PC-3 (cell line): ENCODE measurements around the gene SCT. TPM values are rescaled to one million over a fixed set of nuclear protein-coding genes. Genes with fewer than 3 reads are reported as not detected.

ENCODE experiments used
- ATAC-seq: fragments of 200-7000 bp; cut with Tn5 transposase; 2 replicates; pipeline ENCODE4 v1.9.1; 2020; ENCODE audit warnings: mild to moderate bottlenecking, moderate library complexity
- BruUV-seq: library from RNA; stranded (reverse); fragments of 400-500 nt; replicated peaks from 2 replicates; lab custom pipeline; 2021; lab: Mats Ljungman, UMichigan
- CTCF ChIA-PET: fragments of 300-600 bp; sonication (Branson Sonifier 250); formaldehyde crosslinking; loops from one replicate; lab custom pipeline; 2022; ENCODE audit warnings: antibody characterized with exemption; lab: Charles Lee
- POLR2A ChIA-PET: fragments of 300-600 bp; sonication (Branson Sonifier 250); formaldehyde crosslinking; loops from one replicate; lab custom pipeline; 2022; ENCODE audit warnings: antibody characterized with exemption; ENCODE audit not compliant: unreplicated experiment; lab: Charles Lee
- DNase-seq: peaks from one replicate; pipeline ENCODE4 v3.0.0-alpha.2; 2015
- H2AFZ ChIP-seq: fragments of 300-600 bp; sonication (generic); 2 replicates; pipeline ENCODE4 v1.6.0; 2016; ENCODE audit warnings: antibody characterized with exemption, low read length
- H3F3A ChIP-seq: fragments of 300-600 bp; sonication (generic); one replicate; pipeline ENCODE4 v1.6.0; 2017; ENCODE audit warnings: antibody characterized with exemption, low read length, control low read depth, mild to moderate bottlenecking; ENCODE audit not compliant: unreplicated experiment
- H3K27ac ChIP-seq: fragments of 300-600 bp; sonication (generic); 2 replicates; pipeline ENCODE4 v1.5.1; 2016; ENCODE audit warnings: mild to moderate bottlenecking, low read length
- H3K27me3 ChIP-seq: fragments of 300-600 bp; sonication (generic); 2 replicates; pipeline ENCODE4 v1.6.1; 2016; ENCODE audit warnings: low read length, mixed read lengths
- H3K36me3 ChIP-seq: fragments of 300-600 bp; sonication (generic); 2 replicates; pipeline ENCODE4 v1.6.1; 2016; ENCODE audit warnings: low read depth, mixed run types, low read length, mixed read lengths
- H3K4me1 ChIP-seq: fragments of 300-600 bp; sonication (generic); 2 replicates; pipeline ENCODE4 v1.5.1; 2016; ENCODE audit warnings: low read length; ENCODE audit not compliant: insufficient read depth
- H3K4me2 ChIP-seq: fragments of 300-600 bp; sonication (generic); 2 replicates; pipeline ENCODE4 v1.6.0; 2016; ENCODE audit warnings: low read length
- H3K4me3 ChIP-seq: fragments of 300-600 bp; sonication (generic); 2 replicates; pipeline ENCODE4 v1.5.1; 2016; ENCODE audit warnings: mild to moderate bottlenecking, low read length, mixed read lengths
- H3K79me2 ChIP-seq: fragments of 300-600 bp; sonication (generic); 2 replicates; pipeline ENCODE4 v1.6.1; 2017; ENCODE audit warnings: low read length, mixed read lengths
- H3K9ac ChIP-seq: fragments of 300-600 bp; sonication (generic); 2 replicates; pipeline ENCODE4 v1.6.0; 2016; ENCODE audit warnings: mild to moderate bottlenecking, low read length
- H3K9me2 ChIP-seq: fragments of 300-600 bp; sonication (generic); replicated peaks from 2 replicates; pipeline ENCODE4 v1.6.1; 2016; ENCODE audit warnings: mixed run types, low read length, mixed read lengths
- H3K9me3 ChIP-seq: fragments of 300-600 bp; sonication (generic); 2 replicates; pipeline ENCODE4 v1.6.1; 2016; ENCODE audit warnings: low read length, mixed read lengths
- H4K20me1 ChIP-seq: fragments of 300-600 bp; sonication (generic); 2 replicates; pipeline ENCODE4 v1.6.1; 2016; ENCODE audit warnings: low read length, mixed read lengths
- CTCF ChIP-seq: fragments of 300-600 bp; sonication (generic); conservative IDR thresholded peaks from 2 replicates; pipeline ENCODE4 v1.5.1; 2017; ENCODE audit warnings: antibody characterized with exemption, low read depth, mild to moderate bottlenecking, low read length
- EZH2 ChIP-seq: fragments of 300-600 bp; sonication (generic); IDR thresholded peaks from one replicate; pipeline ENCODE4 v1.6.1; 2017; ENCODE audit warnings: antibody characterized with exemption, mild to moderate bottlenecking, low read length; ENCODE audit not compliant: unreplicated experiment
- EZH2phosphoT487 ChIP-seq: fragments of 300-600 bp; sonication (generic); IDR thresholded peaks from 2 replicates; pipeline ENCODE4 v1.6.1; 2018; ENCODE audit warnings: mild to moderate bottlenecking, antibody characterized with exemption, low read length, borderline replicate concordance
- intact Hi-C: fragments of 100-400 bp; cut with micrococcal nuclease; formaldehyde crosslinking; loops from 2 replicates; pipeline ENCODE4 v1.9.0; 2023
- total RNA-seq: library from RNA; depleted of rRNA; stranded (reverse); fragments of >200 nt; gene quantifications from 2 replicates; pipeline ENCODE4 v1.2.3, GENCODE V29; 2014

Gene SCT
- total RNA-seq, 1 experiment from 2014 or later = not detected

- intact Hi-C loops = no loop called here
- no peaks in the 10 kb centered on the region for H3K9me3 ChIP-seq
- H3K79me2 ChIP-seq = no peaks in the 10 kb centered on the region
- TF ChIP-seq EZH2phosphoT487 (no peak), CTCF (no peak), EZH2 (no peak)
- H3F3A ChIP-seq = no peaks in the 10 kb centered on the region
- no peak overlapping the region for H2AFZ ChIP-seq
- POLR2A ChIA-PET = no interaction called here
- H3K27ac ChIP-seq = no peak overlapping the region
- H3K9ac ChIP-seq = no peak overlapping the region
- H3K4me2 ChIP-seq = no peak overlapping the region
- BruUV-seq = no TSS peak
- H3K27me3 ChIP-seq = no peaks in the 10 kb centered on the region
- no peaks in the 10 kb centered on the region for H3K9me2 ChIP-seq
- ATAC-seq (no peak), DNase-seq (no peak)
- peaks cover 3% of the 10 kb centered on the region for H4K20me1 ChIP-seq
- CTCF ChIA-PET = no interaction called here
- no peak overlapping the region for H3K4me3 ChIP-seq
- no peaks in the 10 kb centered on the region for H3K4me1 ChIP-seq
- peaks cover 39% of the 10 kb centered on the region for H3K36me3 ChIP-seq
Observed at GRCh38 chr11:607020-607780, 19.8 kb downstream of the SCT start.

DNA sequence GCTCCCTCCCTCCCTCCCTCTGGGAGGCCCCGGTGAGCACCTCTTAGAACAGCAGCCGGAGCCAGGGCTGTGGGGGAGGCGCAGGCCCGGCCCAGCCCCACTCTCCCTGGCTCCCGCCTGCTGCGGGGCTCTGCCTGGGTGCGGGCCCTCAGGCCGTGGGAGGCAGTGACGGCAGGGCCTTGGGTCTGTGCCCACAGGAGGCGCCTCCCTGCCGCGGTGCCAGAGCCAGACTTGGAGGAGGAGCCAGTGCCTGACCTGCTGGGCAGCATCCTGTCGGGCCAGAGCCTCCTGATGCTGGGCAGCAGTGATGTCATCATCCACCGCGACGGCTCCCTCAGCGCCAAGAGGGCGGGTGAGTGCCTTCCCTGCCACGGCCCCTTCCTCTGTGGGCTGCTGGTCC, 20.7 kb downstream of the SCT start:
- no peaks in the 10 kb centered on the region for H3F3A ChIP-seq
- peaks cover 36% of the 10 kb centered on the region for H3K36me3 ChIP-seq
- intact Hi-C loops = no loop called here
- H3K4me3 ChIP-seq = no peak overlapping the region
- no peaks in the 10 kb centered on the region for H4K20me1 ChIP-seq
- no peaks in the 10 kb centered on the region for H3K9me3 ChIP-seq
- peak; percentile 23 for DNase-seq
- no peak overlapping the region for H3K27ac ChIP-seq
- no peak overlapping the region for H3K4me2 ChIP-seq
- BruUV-seq = no TSS peak
- ChIA-PET CTCF (no interaction called here), POLR2A (no interaction called here)
- no peaks in the 10 kb centered on the region for H3K79me2 ChIP-seq
- no peak for TF ChIP-seq CTCF
- TF ChIP-seq EZH2phosphoT487 = no peak
- TF ChIP-seq EZH2 = no peak
- ATAC-seq = peak; percentile 60
- no peak overlapping the region for H2AFZ ChIP-seq
- no peaks in the 10 kb centered on the region for H3K9me2 ChIP-seq
- H3K27me3 ChIP-seq = no peaks in the 10 kb centered on the region
- no peaks in the 10 kb centered on the region for H3K4me1 ChIP-seq
- H3K9ac ChIP-seq = no peak overlapping the region
